GM23248 (cell line): ENCODE results near the gene CRB3. TPM values are rescaled to one million over a fixed set of nuclear protein-coding genes. Genes with fewer than 3 reads are reported as not detected.
A peak's percentile ranks its signal among the peaks of the same experiment; 100 is the strongest.

ENCODE experiments used
- DNase-seq: peaks from one replicate; pipeline ENCODE4 v3.0.0-alpha.2; 2015
- H2AFZ ChIP-seq: fragments of 200-600 bp; sonication (generic); 2 replicates; pipeline ENCODE4 v1.6.1; 2016; ENCODE audit warnings: antibody characterized with exemption
- H3F3A ChIP-seq: fragments of 200-600 bp; sonication (generic); 2 replicates; pipeline ENCODE4 v1.6.1; 2016; ENCODE audit warnings: mild to moderate bottlenecking, antibody characterized with exemption, mixed run types; ENCODE audit not compliant: insufficient read depth
- H3K27ac ChIP-seq: fragments of 200-600 bp; sonication (generic); 2 replicates; pipeline ENCODE4 v1.5.1; 2016; ENCODE audit warnings: mild to moderate bottlenecking
- H3K27me3 ChIP-seq: fragments of 200-600 bp; sonication (generic); replicated peaks from 2 replicates; pipeline ENCODE4 v1.6.1; 2016; ENCODE audit warnings: mild to moderate bottlenecking; ENCODE audit not compliant: insufficient read depth
- H3K36me3 ChIP-seq: fragments of 200-600 bp; sonication (generic); 2 replicates; pipeline ENCODE4 v1.6.1; 2016; ENCODE audit warnings: low read depth, mild to moderate bottlenecking
- H3K4me1 ChIP-seq: fragments of 200-600 bp; sonication (generic); 2 replicates; pipeline ENCODE4 v1.6.1; 2016; ENCODE audit warnings: mild to moderate bottlenecking; ENCODE audit not compliant: insufficient read depth
- H3K4me2 ChIP-seq: fragments of 200-600 bp; sonication (generic); one replicate; pipeline ENCODE4 v1.6.1; 2016; ENCODE audit warnings: mild to moderate bottlenecking; ENCODE audit not compliant: unreplicated experiment
- H3K4me3 ChIP-seq: fragments of 200-600 bp; sonication (generic); 2 replicates; pipeline ENCODE4 v1.5.1; 2016; ENCODE audit warnings: mild to moderate bottlenecking
- H3K79me2 ChIP-seq: fragments of 200-600 bp; sonication (generic); 2 replicates; pipeline ENCODE4 v1.6.1; 2016; ENCODE audit warnings: mild to moderate bottlenecking; ENCODE audit not compliant: insufficient read depth
- H3K9ac ChIP-seq: fragments of 200-600 bp; sonication (generic); 2 replicates; pipeline ENCODE4 v1.6.1; 2016; ENCODE audit warnings: mild to moderate bottlenecking
- H3K9me2 ChIP-seq: fragments of 200-600 bp; sonication (generic); 2 replicates; pipeline ENCODE4 v1.6.1; 2016; ENCODE audit warnings: mixed run types, mild to moderate bottlenecking, moderate library complexity; ENCODE audit not compliant: insufficient read depth
- H3K9me3 ChIP-seq: fragments of 200-600 bp; sonication (generic); one replicate; pipeline ENCODE4 v1.6.1; 2017; ENCODE audit warnings: low read depth
- H4K20me1 ChIP-seq: fragments of 200-600 bp; sonication (generic); 2 replicates; pipeline ENCODE4 v1.6.0; 2016; ENCODE audit not compliant: insufficient read depth
- EZH2 ChIP-seq: fragments of 200-600 bp; sonication (generic); IDR thresholded peaks from 2 replicates; pipeline ENCODE4 v1.6.1; 2018; ENCODE audit warnings: antibody characterized with exemption, mild to moderate bottlenecking; ENCODE audit not compliant: insufficient read depth, poor library complexity, severe bottlenecking
- EZH2phosphoT487 ChIP-seq: fragments of 200-600 bp; sonication (generic); IDR thresholded peaks from 2 replicates; pipeline ENCODE4 v1.6.1; 2018; ENCODE audit warnings: antibody characterized with exemption, moderate library complexity, mild to moderate bottlenecking, low read depth; ENCODE audit not compliant: insufficient read depth
- WGBS, 2 experiments: methylation state at CpG; one replicate each; pipeline ENCODE4 v1.1.6; 2015 to 2017; ENCODE audit warnings: low lambda C conversion rate in 2 of 2, low coverage in 1 of 2; ENCODE audit errors: missing lambda C conversion rate in 2 of 2; 5-methylcytosine and 5-hydroxymethylcytosine counted together
- in situ Hi-C: fragments of 300-500 bp; cut with MboI; formaldehyde crosslinking; loops from 2 replicates; pipeline ENCODE4 v1.15.0; 2020
- polyA plus RNA-seq: library from polyadenylated mRNA; unstranded; fragments of >200 nt; fragmentation: Nextera tagmentation; extraction: Ambion mirVana; gene quantifications from 2 replicates; pipeline ENCODE4 v1.2.1, GENCODE V29; 2016
- total RNA-seq: library from RNA; depleted of rRNA; stranded (reverse); fragments of >200 nt; shearing (Covaris generic); gene quantifications from 2 replicates; pipeline ENCODE4 v1.2.3, GENCODE V29; 2014

Gene CRB3
- total and polyA plus RNA-seq, 2 experiments from 2014 or later, result not detected

DNA sequence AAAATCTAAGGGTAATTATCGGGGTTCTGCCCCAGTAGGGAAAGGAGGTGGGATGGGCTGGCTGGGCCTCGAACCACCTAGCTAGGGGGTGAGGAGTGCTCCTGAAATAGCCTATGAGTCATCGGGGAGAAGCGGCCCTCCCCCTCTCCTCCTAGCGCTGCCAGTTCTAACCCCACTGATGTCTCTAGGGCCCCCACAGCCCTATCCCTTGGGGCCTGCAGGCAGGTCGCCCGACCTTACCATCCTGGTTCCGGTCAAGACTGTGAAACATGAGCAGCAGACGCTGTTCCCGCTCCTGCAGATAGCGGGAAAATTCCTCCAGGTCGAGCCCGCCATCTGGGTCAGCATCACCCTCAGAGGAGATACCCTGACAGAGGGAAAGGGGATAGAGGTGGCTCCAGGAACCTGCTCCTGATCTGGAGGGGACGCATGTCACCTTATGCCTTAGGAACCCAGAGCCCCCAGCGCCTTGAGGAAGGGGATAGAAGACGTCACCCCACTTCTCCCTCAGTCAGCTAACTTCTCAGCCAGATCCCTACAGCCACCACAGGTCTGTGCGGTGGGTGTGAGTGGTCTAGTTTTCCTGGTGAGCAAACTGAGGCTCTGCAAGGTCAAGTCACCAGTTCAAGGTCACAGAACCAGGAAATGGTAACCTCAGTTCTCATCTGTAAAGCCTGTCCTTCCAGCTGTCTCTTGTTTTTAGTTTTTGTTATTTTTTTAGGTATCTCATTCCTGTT, 5.9 kb upstream of the CRB3 start:
- H3K27me3 ChIP-seq, result peaks cover 3% of the 10 kb centered on the region; the same call in 1 of the 2 replicates
- H3K36me3 ChIP-seq, result no peaks in the 10 kb centered on the region
- H3K4me3 ChIP-seq, result no peak overlapping the region
- H3K27ac ChIP-seq, result no peak overlapping the region
- WGBS, 2 experiments, result 91 to 92% methylated on average over 17 of the region's 17 CpGs
- H3K9me3 ChIP-seq, result no peaks in the 10 kb centered on the region
- peak; percentile 31 for DNase-seq
- in situ Hi-C loops, result no loop called here
- H2AFZ ChIP-seq, result no peak overlapping the region
- TF ChIP-seq EZH2 (no peak), EZH2phosphoT487 (no peak)
- H3K9me2 ChIP-seq, result no peaks in the 10 kb centered on the region
- H3K4me2 ChIP-seq, result no peak overlapping the region
- no peaks in the 10 kb centered on the region for H3K79me2 ChIP-seq
- H3K9ac ChIP-seq, result no peak overlapping the region
- H3F3A ChIP-seq, result no peaks in the 10 kb centered on the region
- no peaks in the 10 kb centered on the region for H4K20me1 ChIP-seq
- H3K4me1 ChIP-seq, result 0 out of 2 replicates have a peak, but pooled peaks cover 3% of the 10 kb centered on the region

DNA sequence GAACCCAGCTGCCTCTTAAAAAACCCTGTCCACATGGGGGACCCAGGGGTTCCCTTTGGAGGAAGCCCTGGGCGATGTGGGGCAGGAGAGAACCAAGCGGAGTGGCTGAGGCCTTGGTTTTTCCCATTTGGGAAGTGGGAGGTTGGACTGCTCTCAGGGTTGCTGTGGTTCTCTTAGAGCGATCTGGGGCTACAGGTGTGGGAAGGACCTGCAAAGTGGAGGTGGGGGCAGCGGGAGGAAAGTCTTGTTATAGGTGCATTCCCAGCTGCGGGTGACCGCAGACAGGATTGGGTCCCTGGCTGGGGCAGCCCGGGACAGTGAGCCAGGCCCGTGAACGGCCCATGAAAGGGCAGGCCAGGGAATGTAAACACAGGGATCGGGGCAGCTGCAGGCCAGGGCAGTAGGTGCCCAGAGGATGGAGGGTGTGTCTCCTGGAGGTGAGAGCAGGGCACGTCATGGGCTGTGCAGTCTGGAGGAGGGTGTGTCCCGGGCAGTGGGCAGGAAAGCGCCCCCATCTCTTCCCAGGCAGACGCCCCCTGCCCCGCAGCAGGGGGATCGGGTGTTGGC, 5.3 kb upstream of the CRB3 start:
- Histone ChIP-seq H3K27ac (no peak overlapping the region), H3K27me3 (peaks cover 7% of the 10 kb centered on the region), H3K79me2 (no peaks in the 10 kb centered on the region), H3K4me1 (0 out of 2 replicates have a peak, but pooled peaks cover 3% of the 10 kb centered on the region), H3K9me3 (no peaks in the 10 kb centered on the region), H3F3A (no peaks in the 10 kb centered on the region), H4K20me1 (no peaks in the 10 kb centered on the region), H3K9ac (peak overlapping the region; percentile 57), H3K4me2 (peak overlapping the region; percentile 91), H3K4me3 (peak overlapping the region; percentile 81), H2AFZ (peak overlapping the region; percentile 89), H3K36me3 (no peaks in the 10 kb centered on the region), H3K9me2 (no peaks in the 10 kb centered on the region)
- in situ Hi-C loops, result no loop called here
- TF ChIP-seq EZH2 (no peak), EZH2phosphoT487 (no peak)
- 37 to 38% methylated on average over 16 of the region's 16 CpGs for whole genome bisulfite sequencing, 2 experiments
- peak; percentile 18 for DNase-seq

DNA sequence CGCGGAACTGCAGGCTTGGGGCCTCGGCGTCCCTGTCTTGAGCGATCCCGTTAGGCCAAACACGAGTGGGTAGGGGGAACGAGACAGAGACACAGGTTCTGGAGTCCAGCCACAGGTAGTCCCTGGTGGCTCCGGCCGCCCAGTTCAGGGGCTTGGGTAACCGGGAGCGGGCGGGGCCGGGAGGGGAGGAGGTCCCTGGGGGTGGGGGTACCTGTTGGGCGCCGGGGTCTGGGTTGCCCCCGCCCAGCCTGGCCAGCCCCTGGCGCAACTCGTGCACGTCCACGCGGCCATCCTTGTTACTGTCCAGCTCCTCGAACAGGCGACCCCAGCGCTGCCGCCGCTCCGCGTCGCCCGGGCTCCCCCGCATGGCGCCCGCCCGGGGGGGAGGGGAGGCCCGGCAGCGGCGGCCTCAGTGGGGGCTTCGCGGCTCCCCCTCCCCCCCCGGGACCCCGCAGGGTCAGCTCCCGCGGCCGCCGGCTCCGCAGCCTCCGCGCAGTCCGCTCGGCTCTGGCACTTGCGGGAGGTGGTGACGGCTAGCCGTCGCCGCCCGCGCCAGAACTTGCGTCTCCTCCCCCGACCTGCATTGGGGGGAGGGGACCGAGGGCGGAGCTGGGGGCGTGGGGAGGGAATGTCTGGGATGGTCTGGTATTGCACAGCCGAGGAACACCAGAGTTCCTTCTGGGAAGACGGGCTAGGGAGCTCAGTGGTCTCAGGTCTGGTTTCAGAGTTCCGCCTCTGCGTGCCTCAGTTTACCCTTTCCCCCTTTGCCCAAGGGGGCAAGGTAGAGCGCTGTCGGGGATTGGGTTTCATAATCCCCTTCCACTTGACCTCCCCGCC, 4.6 kb upstream of the CRB3 start, which contains the start of gene SLC25A23:
Gene SLC25A23, minus strand, starts transcription at position 531 of the 837 bp plus-strand sequence. Its CDS starts 164 bp downstream, at position 367.
- Histone ChIP-seq H3K9ac (peak within 1 kb of the TSS; percentile 57), H3K27me3 (peaks cover 7% of the 10 kb centered on the region), H3K79me2 (no peaks in the 10 kb centered on the region), H3K4me2 (peak within 1 kb of the TSS; percentile 91), H3K4me3 (peak within 1 kb of the TSS; percentile 81), H3K4me1 (0 out of 2 replicates have a peak, but pooled peaks cover 3% of the 10 kb centered on the region), H4K20me1 (no peaks in the 10 kb centered on the region), H3K9me2 (no peaks in the 10 kb centered on the region), H2AFZ (peak within 1 kb of the TSS; percentile 89), H3K9me3 (no peaks in the 10 kb centered on the region), H3F3A (no peaks in the 10 kb centered on the region), H3K36me3 (no peaks in the 10 kb centered on the region), H3K27ac (no peak within 1 kb of the TSS)
- WGBS, 2 experiments, result 4 to 11% methylated on average over 11 to 53 of the region's 70 CpGs
- in situ Hi-C loops, result no loop called here
- no peak for TF ChIP-seq EZH2
- TF ChIP-seq EZH2phosphoT487, result no peak
- peak; percentile 73 for DNase-seq
